Measurements from ENCODE around the gene LRMDA. TPM values are rescaled to one million over a fixed set of nuclear protein-coding genes. Genes with fewer than 3 reads are reported as not detected.

LRMDA gene
- total and polyA plus RNA-seq, 2 of the 4 experiments (the other 2 are of a cell fraction) = 0.07 TPM; not detected in 1

GRCh38 chr10:76548716-76549115 is 1117.3 kb downstream of the LRMDA start:
- Histone ChIP-seq H2BK120ac (ENCODE audit: low read depth, low read length) (no peak overlapping the region), H3K23ac (ENCODE audit: low read depth, low read length) (no peak overlapping the region), H3K27me3 (ENCODE audit: control insufficient read depth, insufficient read depth, low read length) (peaks cover 9% of the 10 kb centered on the region), H2AK5ac (ENCODE audit: low read depth, low read length) (peak overlapping the region; percentile 72; the same call in 1 of the 2 replicates), H3K9ac (ENCODE audit: low read depth, low read length) (no peak overlapping the region), H3K36me3 (ENCODE audit: control insufficient read depth, insufficient read depth, low read length) (no peaks in the 10 kb centered on the region), H3K9me3 (ENCODE audit: control insufficient read depth, insufficient read depth, low read length) (no peaks in the 10 kb centered on the region), H2AK9ac (replicated peaks; ENCODE audit: low read depth, low read length, poor library complexity) (no peak overlapping the region), H3K4ac (ENCODE audit: low read depth, low read length) (peak overlapping the region; percentile 58; the same call in 1 of the 2 replicates), H4K5ac (ENCODE audit: low read depth, low read length) (no peak overlapping the region; the same call in 1 of the 2 replicates), H3K27ac (ENCODE audit: insufficient read depth, low read length) (no peak overlapping the region), H4K91ac (ENCODE audit: insufficient read depth, low read depth, low read length) (no peak overlapping the region), H3K9me1 (ENCODE audit: insufficient read depth, low read length) (no peaks in the 10 kb centered on the region; the same call in 1 of the 2 replicates), H4K8ac (ENCODE audit: low read depth in 2 of 2, low read length in 2 of 2) (peak overlapping the region in 1 of 2 experiments; percentile 10; a peak in 1 of 4 replicates), H4K20me1 (ENCODE audit: insufficient read depth, low read length) (no peaks in the 10 kb centered on the region), H3K56ac (ENCODE audit: extremely low read depth, insufficient read depth, low read length) (no peak overlapping the region), H2BK15ac (ENCODE audit: low read depth, low read length) (peak overlapping the region; percentile 38; the same call in 2 of the 3 replicates), H3K14ac (replicated peaks; ENCODE audit: low read depth, low read length) (no peak overlapping the region), H3K4me2 (ENCODE audit: low read depth, low read length) (no peak overlapping the region), H2AFZ (replicated peaks; ENCODE audit: low read length, poor library complexity) (no peak overlapping the region), H2BK5ac (ENCODE audit: low read depth, low read length, poor library complexity, severe bottlenecking) (no peak overlapping the region), H2BK20ac (ENCODE audit: low read depth, low read length) (peak overlapping the region; percentile 68), H3K4me1 (ENCODE audit: control insufficient read depth, insufficient read depth, low read length) (peaks cover 4% of the 10 kb centered on the region), H3K4me3 (ENCODE audit: insufficient read depth, low read depth, low read length) (no peak overlapping the region), H3K18ac (ENCODE audit: low read depth, low read length) (no peak overlapping the region; the same call in 1 of the 2 replicates), H3K79me1 (ENCODE audit: low read depth in 1 of 2, low read length in 2 of 2) (no peaks in the 10 kb centered on the region)
- ATAC-seq (ENCODE audit: low read depth) (no peak), DNase-seq (no peak)
- TF ChIP-seq SMC3 (IDR thresholded peaks at IDR 0.05; ENCODE audit: low read depth, low read length) (no peak), MAFK (IDR thresholded peaks at IDR 0.05; ENCODE audit: low read depth, low read length) (no peak), MXI1 (IDR thresholded peaks at IDR 0.05; ENCODE audit: borderline replicate concordance, low read depth, low read length) (no peak), RAD21 (IDR thresholded peaks at IDR 0.05; ENCODE audit: low read length) (no peak), NFE2L2 (IDR thresholded peaks at IDR 0.05; ENCODE audit: low read depth, low read length) (no peak), RCOR1 (IDR thresholded peaks at IDR 0.05; ENCODE audit: insufficient replicate concordance, low read length) (no peak), BHLHE40 (IDR thresholded peaks at IDR 0.05; ENCODE audit: low read depth, low read length) (no peak), POLR2A (IDR thresholded peaks at IDR 0.05; ENCODE audit: low read depth, low read length) (no peak), RFX5 (IDR thresholded peaks at IDR 0.05; ENCODE audit: low read depth, low read length) (no peak), CEBPB (IDR thresholded peaks at IDR 0.05; ENCODE audit: low read depth, low read length) (no peak), CHD1 (IDR thresholded peaks at IDR 0.05; ENCODE audit: low read depth, low read length) (no peak), MAZ (IDR thresholded peaks at IDR 0.05; ENCODE audit: borderline replicate concordance, low read depth, low read length) (no peak), FOS (IDR thresholded peaks at IDR 0.05; ENCODE audit: low read depth, low read length) (no peak)
- TF ChIP-seq, protein P1, sequence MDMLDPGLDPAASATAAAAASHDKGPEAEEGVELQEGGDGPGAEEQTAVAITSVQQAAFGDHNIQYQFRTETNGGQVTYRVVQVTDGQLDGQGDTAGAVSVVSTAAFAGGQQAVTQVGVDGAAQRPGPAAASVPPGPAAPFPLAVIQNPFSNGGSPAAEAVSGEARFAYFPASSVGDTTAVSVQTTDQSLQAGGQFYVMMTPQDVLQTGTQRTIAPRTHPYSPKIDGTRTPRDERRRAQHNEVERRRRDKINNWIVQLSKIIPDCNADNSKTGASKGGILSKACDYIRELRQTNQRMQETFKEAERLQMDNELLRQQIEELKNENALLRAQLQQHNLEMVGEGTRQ (IDR thresholded peaks at IDR 0.05; ENCODE audit: low read depth, low read length) = no peak
- TF ChIP-seq, protein P2, sequence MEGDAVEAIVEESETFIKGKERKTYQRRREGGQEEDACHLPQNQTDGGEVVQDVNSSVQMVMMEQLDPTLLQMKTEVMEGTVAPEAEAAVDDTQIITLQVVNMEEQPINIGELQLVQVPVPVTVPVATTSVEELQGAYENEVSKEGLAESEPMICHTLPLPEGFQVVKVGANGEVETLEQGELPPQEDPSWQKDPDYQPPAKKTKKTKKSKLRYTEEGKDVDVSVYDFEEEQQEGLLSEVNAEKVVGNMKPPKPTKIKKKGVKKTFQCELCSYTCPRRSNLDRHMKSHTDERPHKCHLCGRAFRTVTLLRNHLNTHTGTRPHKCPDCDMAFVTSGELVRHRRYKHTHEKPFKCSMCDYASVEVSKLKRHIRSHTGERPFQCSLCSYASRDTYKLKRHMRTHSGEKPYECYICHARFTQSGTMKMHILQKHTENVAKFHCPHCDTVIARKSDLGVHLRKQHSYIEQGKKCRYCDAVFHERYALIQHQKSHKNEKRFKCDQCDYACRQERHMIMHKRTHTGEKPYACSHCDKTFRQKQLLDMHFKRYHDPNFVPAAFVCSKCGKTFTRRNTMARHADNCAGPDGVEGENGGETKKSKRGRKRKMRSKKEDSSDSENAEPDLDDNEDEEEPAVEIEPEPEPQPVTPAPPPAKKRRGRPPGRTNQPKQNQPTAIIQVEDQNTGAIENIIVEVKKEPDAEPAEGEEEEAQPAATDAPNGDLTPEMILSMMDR (conservative IDR thresholded peaks at IDR 0.05; ENCODE audit: low read depth, low read length) = no peak
- TF ChIP-seq, protein P3, sequence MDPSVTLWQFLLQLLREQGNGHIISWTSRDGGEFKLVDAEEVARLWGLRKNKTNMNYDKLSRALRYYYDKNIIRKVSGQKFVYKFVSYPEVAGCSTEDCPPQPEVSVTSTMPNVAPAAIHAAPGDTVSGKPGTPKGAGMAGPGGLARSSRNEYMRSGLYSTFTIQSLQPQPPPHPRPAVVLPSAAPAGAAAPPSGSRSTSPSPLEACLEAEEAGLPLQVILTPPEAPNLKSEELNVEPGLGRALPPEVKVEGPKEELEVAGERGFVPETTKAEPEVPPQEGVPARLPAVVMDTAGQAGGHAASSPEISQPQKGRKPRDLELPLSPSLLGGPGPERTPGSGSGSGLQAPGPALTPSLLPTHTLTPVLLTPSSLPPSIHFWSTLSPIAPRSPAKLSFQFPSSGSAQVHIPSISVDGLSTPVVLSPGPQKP (IDR thresholded peaks at IDR 0.05; ENCODE audit: borderline replicate concordance, low read depth, low read length) = no peak
- dilution Hi-C loops (cut with HindIII; ENCODE audit: low sequenced_read_pairs, unreplicated experiment) = no loop called here
- WGBS, 2 experiments (ENCODE audit: extremely low coverage in 2 of 2, insufficient read length in 1 of 2) = no CpG with 5 or more reads among the region's 1 CpG
- in situ Hi-C loops (cut with MboI; ENCODE audit: low sequenced_read_pairs) = loop anchor here (5.0 to 10.0 kb wide), 2 partner anchors 241 to 514 kb away; no protein-coding TSS in a partner anchor
- ChIA-PET CTCF (no interaction called here), POLR2A (ENCODE audit: unreplicated experiment) (no interaction called here)
- intact Hi-C loops (cut with micrococcal nuclease) = loop anchor here (10.0 kb wide), 1 partner anchor 624 kb away; no protein-coding TSS in a partner anchor
- BruUV-seq (replicated peaks) = no TSS peak

All from IMR-90 (cell line).